Upper lobe of left lung (tissue), 6 donors: ENCODE measurements around the gene NFATC2. TPM values are rescaled to one million over a fixed set of nuclear protein-coding genes. Genes with fewer than 3 reads are reported as not detected.

Experiments
- ATAC-seq, 2 donors: fragments of 200-7000 bp; cut with Tn5 transposase; one replicate each; pipeline ENCODE4 v1.9.1; 2022; ENCODE audit warnings: mild to moderate bottlenecking in 2 of 2, moderate library complexity in 2 of 2; ENCODE audit not compliant: low FRiP score in 2 of 2
- DNase-seq, 2 donors: peaks; one replicate each; pipeline ENCODE4 v3.0.0-alpha.2; 2019 to 2020
- H3K27ac ChIP-seq, 4 donors: fragments of 200-600 bp; sonication (generic); one replicate each; pipeline ENCODE4 v1.5.1; 2016 to 2019
- H3K27me3 ChIP-seq, 4 donors: fragments of 200-600 bp; sonication (generic); one replicate each; pipeline ENCODE4 v1.5.1; 2017 to 2019
- H3K36me3 ChIP-seq, 4 donors: fragments of 200-600 bp; sonication (generic); one replicate each; pipeline ENCODE4 v1.5.1; 2016 to 2019
- H3K4me1 ChIP-seq, 4 donors: fragments of 200-600 bp; sonication (generic); one replicate each; pipeline ENCODE4 v1.5.1; 2018 to 2019
- H3K4me3 ChIP-seq, 4 donors: fragments of 200-600 bp; sonication (generic); one replicate each; pipeline ENCODE4 v1.5.1; 2017 to 2019; ENCODE audit warnings: mild to moderate bottlenecking in 2 of 4, moderate library complexity in 1 of 4
- H3K9me3 ChIP-seq, 4 donors: fragments of 200-600 bp; sonication (generic); one replicate each; pipeline ENCODE4 v1.5.1; 2018 to 2019
- EP300 ChIP-seq, 4 donors: sonication (generic); formaldehyde crosslinking; IDR thresholded peaks; one replicate each; pipeline ENCODE4 v1.5.1; 2017; ENCODE audit warnings: antibody characterized with exemption in 4 of 4, control low read depth in 2 of 4
- POLR2A ChIP-seq, 4 donors: fragments of 450-650 bp; IDR thresholded peaks; one replicate each; pipeline ENCODE4 v1.5.1; 2016 to 2017; ENCODE audit warnings: antibody characterized with exemption in 4 of 4, mild to moderate bottlenecking in 2 of 4
- POLR2AphosphoS5 ChIP-seq, 2 donors: sonication (generic); formaldehyde crosslinking; IDR thresholded peaks; one replicate each; pipeline ENCODE4 v1.5.1; 2017; ENCODE audit warnings: antibody characterized with exemption in 2 of 2
- WGBS, 2 donors: methylation state at CpG; one replicate each; pipeline ENCODE4 v1.1.5; 2017 to 2018; 5-methylcytosine and 5-hydroxymethylcytosine counted together
- total RNA-seq, 6 donors: library from RNA; depleted of rRNA in 4 of 6; stranded (reverse); fragments of >200 nt in 4 of 6; gene quantifications; one replicate each; pipeline versions ENCODE4 v1.1.0 to v1.2.1, GENCODE V29; 2016 to 2021
- TF ChIP-seq, protein P1 (sequence below), 6 experiments: fragments of 450-650 bp in 4 of 6; fragments of 200-600 bp in 2 of 6; sonication (generic) in 2 of 6; IDR thresholded peaks; one replicate each; pipeline ENCODE4 v1.5.1; 2016 to 2019; ENCODE audit warnings: antibody characterized with exemption in 6 of 6
- donor health status: DM: no; HTN: no; CAD: no; lungs with moderate emphysema.
- donor health status: DM: no; HTN: yes; CAD: no; lungs with severe emphysema.

NFATC2 gene
- total RNA-seq, 6 donors from 2014 or later = 5.1 to 28.1 (median 7.6) TPM

DNA sequence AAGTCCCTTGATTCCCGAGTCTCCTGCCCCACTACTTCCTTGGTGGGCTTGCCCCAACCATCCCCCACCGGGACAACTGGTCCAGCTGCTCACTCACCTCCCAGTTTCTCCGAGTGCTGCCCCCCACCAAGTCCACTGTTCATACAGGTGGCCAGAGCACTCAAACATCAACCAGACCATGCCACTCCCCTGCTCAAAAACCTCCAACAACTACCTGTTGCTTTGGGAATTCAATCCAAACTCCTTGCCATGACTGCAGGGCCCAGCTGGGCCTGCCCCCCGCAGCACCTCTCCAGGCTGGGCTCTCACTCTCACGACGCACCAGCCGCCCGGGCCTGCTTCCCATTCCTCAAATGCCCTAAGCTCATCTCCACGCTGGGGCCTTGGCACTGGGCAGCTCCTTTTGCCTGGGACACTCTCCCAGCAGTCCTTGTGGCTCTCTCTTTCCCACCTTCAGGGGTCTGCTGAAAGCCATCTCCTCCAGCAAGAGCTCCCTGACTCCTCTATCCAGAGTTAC lies 97.5 kb downstream of the NFATC2 start:
- no peaks in the 10 kb centered on the region for H3K27me3 ChIP-seq
- no peak for TF ChIP-seq POLR2AphosphoS5 (IDR thresholded peaks at IDR 0.05)
- TF ChIP-seq EP300 (IDR thresholded peaks at IDR 0.05) = no peak
- TF ChIP-seq POLR2A (IDR thresholded peaks at IDR 0.05) = no peak
- TF ChIP-seq, protein P1, sequence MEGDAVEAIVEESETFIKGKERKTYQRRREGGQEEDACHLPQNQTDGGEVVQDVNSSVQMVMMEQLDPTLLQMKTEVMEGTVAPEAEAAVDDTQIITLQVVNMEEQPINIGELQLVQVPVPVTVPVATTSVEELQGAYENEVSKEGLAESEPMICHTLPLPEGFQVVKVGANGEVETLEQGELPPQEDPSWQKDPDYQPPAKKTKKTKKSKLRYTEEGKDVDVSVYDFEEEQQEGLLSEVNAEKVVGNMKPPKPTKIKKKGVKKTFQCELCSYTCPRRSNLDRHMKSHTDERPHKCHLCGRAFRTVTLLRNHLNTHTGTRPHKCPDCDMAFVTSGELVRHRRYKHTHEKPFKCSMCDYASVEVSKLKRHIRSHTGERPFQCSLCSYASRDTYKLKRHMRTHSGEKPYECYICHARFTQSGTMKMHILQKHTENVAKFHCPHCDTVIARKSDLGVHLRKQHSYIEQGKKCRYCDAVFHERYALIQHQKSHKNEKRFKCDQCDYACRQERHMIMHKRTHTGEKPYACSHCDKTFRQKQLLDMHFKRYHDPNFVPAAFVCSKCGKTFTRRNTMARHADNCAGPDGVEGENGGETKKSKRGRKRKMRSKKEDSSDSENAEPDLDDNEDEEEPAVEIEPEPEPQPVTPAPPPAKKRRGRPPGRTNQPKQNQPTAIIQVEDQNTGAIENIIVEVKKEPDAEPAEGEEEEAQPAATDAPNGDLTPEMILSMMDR (IDR thresholded peaks at IDR 0.05) = no peak
- no peak overlapping the region for H3K4me3 ChIP-seq
- ATAC-seq = no peak
- no peak overlapping the region for H3K27ac ChIP-seq
- WGBS, 2 donors = 93 to 95% methylated on average over 9 of the region's 9 CpGs
- no peaks in the 10 kb centered on the region for H3K36me3 ChIP-seq
- DNase-seq = peak in 1 of 2 donors; percentile 57
- H3K9me3 ChIP-seq = no peaks in the 10 kb centered on the region
- peaks cover 0 to 5% (median 2%) of the 10 kb centered on the region in 4 donors for H3K4me1 ChIP-seq

DNA sequence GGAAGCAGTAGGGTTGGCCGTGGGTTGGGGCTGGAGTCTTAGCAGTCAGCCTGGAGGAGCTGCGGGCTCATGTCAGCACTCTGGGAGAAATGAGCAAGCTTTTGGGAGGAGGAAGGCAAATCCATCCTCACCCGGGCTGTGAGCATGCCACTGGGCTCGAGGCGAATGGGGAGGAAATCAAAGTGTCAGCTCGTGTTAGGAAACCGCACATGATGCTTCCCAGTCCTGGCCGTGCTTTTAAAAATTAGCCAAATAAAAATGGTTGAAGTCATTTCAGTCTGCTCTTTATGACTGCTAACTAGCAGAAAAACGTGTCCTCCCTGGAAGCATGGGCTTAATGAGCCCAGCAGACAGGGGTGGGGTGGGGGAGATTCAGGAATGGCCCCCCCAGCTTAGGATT lies 98.1 kb downstream of the NFATC2 start:
- no peak for DNase-seq
- no peak for ATAC-seq

DNA sequence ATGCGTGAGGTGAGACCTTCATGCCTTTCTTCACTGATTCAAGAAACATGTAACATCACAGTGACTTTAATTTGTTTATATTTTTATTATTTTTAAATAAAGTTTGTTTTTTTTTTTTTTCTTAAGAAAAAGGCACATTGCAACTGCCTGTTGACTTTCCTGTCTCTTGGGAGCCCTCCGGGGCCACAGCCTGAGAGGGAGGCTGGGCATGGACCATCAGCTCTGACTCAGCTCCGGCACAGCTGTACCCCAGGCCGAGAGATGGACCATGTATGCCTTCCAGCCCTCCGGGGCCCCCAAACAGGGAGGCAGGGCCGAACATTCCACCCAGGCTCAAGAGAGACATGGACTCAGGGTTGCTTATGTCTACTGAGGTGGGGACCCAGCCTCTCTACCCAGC lies 99.9 kb downstream of the NFATC2 start:
- Histone ChIP-seq H3K9me3 (no peaks in the 10 kb centered on the region), H3K36me3 (no peaks in the 10 kb centered on the region), H3K4me1 (peaks cover 0 to 5% (median 2%) of the 10 kb centered on the region in 4 donors), H3K27me3 (no peaks in the 10 kb centered on the region), H3K27ac (no peak overlapping the region), H3K4me3 (no peak overlapping the region)
- ATAC-seq = no peak
- no peak for DNase-seq
- TF ChIP-seq, protein P1 (IDR thresholded peaks at IDR 0.05) = no peak
- TF ChIP-seq POLR2A (IDR thresholded peaks at IDR 0.05) = no peak
- TF ChIP-seq POLR2AphosphoS5 (IDR thresholded peaks at IDR 0.05) = no peak
- TF ChIP-seq EP300 (IDR thresholded peaks at IDR 0.05) = no peak
- WGBS, 2 donors = 86 to 97% methylated on average over 6 of the region's 6 CpGs

More for the DNA sequence above, 98.1 kb downstream of the NFATC2 start:
- TF ChIP-seq EP300 (IDR thresholded peaks at IDR 0.05) (no peak), POLR2AphosphoS5 (IDR thresholded peaks at IDR 0.05) (no peak)
- TF ChIP-seq, protein P1 (IDR thresholded peaks at IDR 0.05) = no peak
- no peaks in the 10 kb centered on the region for H3K27me3 ChIP-seq
- H3K4me1 ChIP-seq = peaks cover 0 to 5% (median 2%) of the 10 kb centered on the region in 4 donors
- H3K9me3 ChIP-seq = no peaks in the 10 kb centered on the region
- WGBS, 2 donors = 82 to 85% methylated on average over 9 of the region's 9 CpGs
- no peaks in the 10 kb centered on the region for H3K36me3 ChIP-seq
- no peak overlapping the region for H3K4me3 ChIP-seq
- no peak overlapping the region for H3K27ac ChIP-seq

DNA sequence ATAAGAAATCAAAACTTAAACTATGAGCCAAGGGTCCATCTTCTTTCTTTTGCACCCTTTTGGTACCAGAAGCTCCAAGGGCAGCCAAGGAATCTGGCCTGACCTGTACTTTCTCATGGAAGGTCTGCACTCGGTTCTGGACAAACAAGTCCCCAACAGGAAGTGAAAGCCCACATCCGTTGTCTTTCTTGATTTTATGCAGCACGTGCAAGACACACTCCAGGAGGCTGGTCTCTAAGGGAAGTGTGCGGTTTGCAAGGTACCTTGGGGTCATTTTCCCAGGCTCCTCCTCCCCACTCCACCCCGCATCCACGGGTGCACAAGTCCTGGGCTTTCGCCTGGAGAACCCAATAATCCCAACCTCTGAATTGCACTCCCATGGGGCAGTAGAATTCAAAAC lies 101.9 kb downstream of the NFATC2 start:
- ATAC-seq = no peak
- DNase-seq = no peak
- WGBS, 2 donors = 52 to 60% methylated on average over 7 of the region's 7 CpGs
- no peaks in the 10 kb centered on the region for H3K9me3 ChIP-seq
- no peaks in the 10 kb centered on the region for H3K27me3 ChIP-seq
- H3K4me3 ChIP-seq = no peak overlapping the region
- no peak overlapping the region for H3K27ac ChIP-seq
- H3K36me3 ChIP-seq = no peaks in the 10 kb centered on the region
- TF ChIP-seq, protein P1 (IDR thresholded peaks at IDR 0.05) = no peak
- TF ChIP-seq EP300 (IDR thresholded peaks at IDR 0.05) = no peak
- no peak for TF ChIP-seq POLR2A (IDR thresholded peaks at IDR 0.05)
- TF ChIP-seq POLR2AphosphoS5 (IDR thresholded peaks at IDR 0.05) = no peak
- peaks cover 0 to 5% (median 0%) of the 10 kb centered on the region in 4 donors for H3K4me1 ChIP-seq

DNA sequence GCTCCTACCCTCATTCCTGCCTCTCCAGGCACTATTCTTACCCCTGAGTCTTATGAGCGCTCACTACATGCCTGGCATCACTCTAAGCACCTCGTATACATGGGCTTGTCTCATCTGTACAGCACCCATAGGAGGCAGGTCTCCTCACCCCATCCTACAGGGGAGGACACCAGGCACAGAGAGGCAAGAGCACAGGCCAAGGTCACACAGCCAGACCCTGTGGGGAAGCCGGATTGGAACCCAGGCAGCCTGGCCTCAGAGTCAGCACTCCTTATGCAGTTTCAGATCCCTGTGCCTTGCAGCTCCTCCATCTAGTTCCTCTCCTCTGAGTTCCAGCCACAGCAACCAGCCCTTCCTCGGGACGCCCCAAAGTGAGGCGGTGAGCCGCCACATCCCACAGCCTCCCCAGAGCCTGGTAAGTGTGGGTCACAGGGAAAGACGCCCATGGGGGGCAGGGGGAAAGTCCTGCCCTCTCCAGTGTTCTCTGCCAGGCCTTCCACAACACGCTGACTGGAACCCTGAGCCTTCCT lies 103.3 kb downstream of the NFATC2 start:
- DNase-seq (no peak), ATAC-seq (no peak)
- Histone ChIP-seq H3K4me1 (peaks cover 0 to 5% (median 0%) of the 10 kb centered on the region in 4 donors), H3K27me3 (no peaks in the 10 kb centered on the region), H3K4me3 (no peak overlapping the region), H3K27ac (no peak overlapping the region), H3K9me3 (no peaks in the 10 kb centered on the region), H3K36me3 (peaks cover 0 to 7% (median 0%) of the 10 kb centered on the region in 4 donors)
- TF ChIP-seq POLR2AphosphoS5 (IDR thresholded peaks at IDR 0.05) (no peak), POLR2A (IDR thresholded peaks at IDR 0.05) (no peak), EP300 (IDR thresholded peaks at IDR 0.05) (no peak)
- TF ChIP-seq, protein P1 (IDR thresholded peaks at IDR 0.05) = no peak
- WGBS, 2 donors = 95 to 100% methylated on average over 4 to 9 of the region's 9 CpGs
